ENCODE measurements around the gene DPP4.

DPP4 gene

DNA sequence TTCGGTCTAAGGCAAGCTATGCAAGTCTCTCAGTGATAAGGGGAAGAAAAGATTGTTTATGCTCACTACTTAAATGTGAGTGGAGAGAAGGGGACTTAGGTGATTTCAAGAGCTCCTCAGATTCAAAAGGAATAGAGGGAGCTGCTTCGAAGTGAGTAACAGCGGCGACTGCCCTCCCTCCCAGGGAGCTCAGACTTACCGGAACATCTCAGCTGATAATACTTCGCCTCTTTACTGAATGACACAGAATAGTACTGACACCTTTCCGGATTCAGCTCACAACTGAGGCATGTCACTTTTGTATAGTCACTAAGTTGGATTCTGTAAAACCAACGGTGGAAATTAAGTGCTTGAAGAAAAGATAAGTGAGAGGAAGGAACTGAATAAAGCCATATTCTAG is 55.5 kb downstream of the DPP4 start:
- no peak for DNase-seq (ENCODE audit: low read depth, low spot score)
- POLR2A ChIA-PET = no interaction called here
- no peak overlapping the region for H3K4me3 ChIP-seq (ENCODE audit: low read depth, low read length)
- CTCF ChIA-PET = interaction anchor here (1.0 to 3.2 kb wide), 4 partner anchors 10 to 135 kb away, joined by 4 to 15 read pairs (median 7); no protein-coding TSS in a partner anchor
- TF ChIP-seq, protein P1, sequence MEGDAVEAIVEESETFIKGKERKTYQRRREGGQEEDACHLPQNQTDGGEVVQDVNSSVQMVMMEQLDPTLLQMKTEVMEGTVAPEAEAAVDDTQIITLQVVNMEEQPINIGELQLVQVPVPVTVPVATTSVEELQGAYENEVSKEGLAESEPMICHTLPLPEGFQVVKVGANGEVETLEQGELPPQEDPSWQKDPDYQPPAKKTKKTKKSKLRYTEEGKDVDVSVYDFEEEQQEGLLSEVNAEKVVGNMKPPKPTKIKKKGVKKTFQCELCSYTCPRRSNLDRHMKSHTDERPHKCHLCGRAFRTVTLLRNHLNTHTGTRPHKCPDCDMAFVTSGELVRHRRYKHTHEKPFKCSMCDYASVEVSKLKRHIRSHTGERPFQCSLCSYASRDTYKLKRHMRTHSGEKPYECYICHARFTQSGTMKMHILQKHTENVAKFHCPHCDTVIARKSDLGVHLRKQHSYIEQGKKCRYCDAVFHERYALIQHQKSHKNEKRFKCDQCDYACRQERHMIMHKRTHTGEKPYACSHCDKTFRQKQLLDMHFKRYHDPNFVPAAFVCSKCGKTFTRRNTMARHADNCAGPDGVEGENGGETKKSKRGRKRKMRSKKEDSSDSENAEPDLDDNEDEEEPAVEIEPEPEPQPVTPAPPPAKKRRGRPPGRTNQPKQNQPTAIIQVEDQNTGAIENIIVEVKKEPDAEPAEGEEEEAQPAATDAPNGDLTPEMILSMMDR (IDR thresholded peaks at IDR 0.05; ENCODE audit: insufficient read depth, low read length, missing control alignments) = no peak

DNA sequence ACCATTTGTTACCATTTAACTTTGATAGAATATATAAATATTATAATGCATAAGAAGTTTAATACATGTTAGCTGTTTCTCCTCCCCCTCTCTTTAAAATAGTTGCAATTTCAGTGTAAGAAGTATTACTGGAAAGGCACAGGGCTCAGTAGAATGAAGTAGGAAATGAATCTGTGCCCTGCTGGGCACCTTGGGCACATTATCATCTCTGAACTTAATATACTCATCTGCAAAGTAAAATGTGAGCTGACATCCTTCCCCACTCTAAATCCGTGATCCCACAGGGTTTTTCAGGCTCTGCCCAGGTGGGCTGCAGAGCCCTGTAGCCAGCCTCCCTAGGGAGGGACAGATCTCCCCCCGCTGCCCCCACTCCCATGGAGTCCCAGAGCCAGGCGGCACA is 56.8 kb downstream of the DPP4 start:
- no peak overlapping the region for H3K4me3 ChIP-seq (ENCODE audit: low read depth, low read length)
- POLR2A ChIA-PET = no interaction called here
- no peak for DNase-seq (ENCODE audit: low read depth, low spot score)
- TF ChIP-seq, protein P1 (IDR thresholded peaks at IDR 0.05; ENCODE audit: insufficient read depth, low read length, missing control alignments) = no peak
- CTCF ChIA-PET = interaction anchor here (1.3 to 3.2 kb wide), 2 partner anchors 9 to 137 kb away, joined by 4 to 10 read pairs; no protein-coding TSS in a partner anchor

DNA sequence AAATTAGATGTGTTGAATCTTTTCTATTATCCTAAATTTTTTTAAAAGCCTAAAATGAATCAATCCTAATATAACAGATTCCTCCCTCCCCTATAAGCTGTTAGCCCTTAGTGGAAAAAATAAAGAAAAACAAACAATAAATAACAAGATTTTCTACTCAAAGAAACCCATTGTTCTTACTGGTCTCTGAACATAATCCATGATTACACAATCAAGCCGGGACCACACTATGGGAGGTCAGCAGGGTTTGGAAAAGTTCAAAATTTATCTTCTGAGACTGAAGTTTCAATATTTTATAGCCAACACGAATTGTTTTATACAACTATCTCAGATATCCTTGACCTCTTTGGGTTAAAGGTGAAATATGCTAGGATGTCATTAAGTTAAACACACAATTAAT is 57.9 kb downstream of the DPP4 start:
- CTCF ChIA-PET = interaction anchor here (1.2 kb wide), 1 partner anchor 9 kb away, joined by 4 read pairs; no protein-coding TSS in a partner anchor
- POLR2A ChIA-PET = no interaction called here
- no peak for DNase-seq (ENCODE audit: low read depth, low spot score)
- no peak overlapping the region for H3K4me3 ChIP-seq (ENCODE audit: low read depth, low read length)
- TF ChIP-seq, protein P1 (IDR thresholded peaks at IDR 0.05; ENCODE audit: insufficient read depth, low read length, missing control alignments) = no peak

- ChIA-PET CTCF (no interaction called here), POLR2A (no interaction called here)
- TF ChIP-seq, protein P1 (IDR thresholded peaks at IDR 0.05; ENCODE audit: insufficient read depth, low read length, missing control alignments) = no peak
- H3K4me3 ChIP-seq (ENCODE audit: low read depth, low read length) = no peak overlapping the region
- DNase-seq (ENCODE audit: low read depth, low spot score) = no peak
Observed at GRCh38 chr2:162014751-162015150, 59.3 kb downstream of the DPP4 start.

GRCh38 chr2:162013514-162014475 is 60.2 kb downstream of the DPP4 start:
- TF ChIP-seq, protein P1 (IDR thresholded peaks at IDR 0.05; ENCODE audit: insufficient read depth, low read length, missing control alignments) = no peak
- ChIA-PET POLR2A (no interaction called here), CTCF (interaction anchor here (1.9 to 2.2 kb wide), 3 partner anchors 9 to 109 kb away, joined by 4 to 8 read pairs (median 8); no protein-coding TSS in a partner anchor)
- no peak overlapping the region for H3K4me3 ChIP-seq (ENCODE audit: low read depth, low read length)
- DNase-seq (ENCODE audit: low read depth, low spot score) = no peak

DNA sequence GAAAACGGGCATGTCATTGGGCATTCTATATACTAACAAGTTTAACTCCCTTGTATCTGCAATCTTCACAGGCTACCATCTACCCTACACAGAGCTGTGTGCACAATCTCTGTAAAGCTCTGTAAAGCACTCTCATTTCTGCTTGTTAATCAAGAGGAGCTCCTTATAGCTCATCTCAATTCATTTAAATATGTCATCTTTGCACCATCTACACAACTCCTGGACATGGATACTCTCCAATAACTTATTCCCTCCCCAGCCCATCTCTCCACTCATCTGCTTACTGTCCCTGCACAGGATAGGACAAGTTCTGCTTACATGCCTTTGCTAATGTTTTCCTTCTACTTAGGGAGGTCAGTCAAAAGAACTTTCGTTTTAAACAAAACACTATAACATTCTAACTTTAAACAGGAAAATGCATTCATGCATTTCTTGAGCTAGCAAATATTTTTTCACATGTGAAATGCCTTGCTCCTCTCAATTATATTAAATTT is 61.4 kb downstream of the DPP4 start:
- POLR2A ChIA-PET = no interaction called here
- TF ChIP-seq, protein P1 (IDR thresholded peaks at IDR 0.05; ENCODE audit: insufficient read depth, low read length, missing control alignments) = no peak
- no peak overlapping the region for H3K4me3 ChIP-seq (ENCODE audit: low read depth, low read length)
- CTCF ChIA-PET = interaction anchor here (0.6 to 2.2 kb wide), 5 partner anchors 9 to 139 kb away, joined by 3 to 8 read pairs (median 4); partner anchors contain the start of gene GCG
- no peak for DNase-seq (ENCODE audit: low read depth, low spot score)
